ENCODE measurements around the gene CCDC40.
A peak's percentile ranks its signal among the peaks of the same experiment; 100 is the strongest.
"Not testable (repeated sequence)": the region's sequence is repeated elsewhere in the genome, so short reads cannot be mapped to it uniquely, and the experiment has no call there.

CCDC40 gene

GRCh38 chr17:80035937-80036714 is at the start of gene CCDC40:
CCDC40 (plus strand) TSS chr17:80036642; CDS start chr17:80036663, 21 bp downstream.
- DNase-seq (ENCODE audit: low spot score) = peak; percentile 96

GRCh38 chr17:79987187-79987934 is 49.1 kb upstream of the CCDC40 start:
- no peak for DNase-seq (ENCODE audit: low spot score)

- no peak for DNase-seq (ENCODE audit: low spot score)
These were observed 48.6 kb upstream of the CCDC40 start for GRCh38 chr17:79987935-79988184.

- DNase-seq (ENCODE audit: low spot score) = peak; percentile 86
These were observed 48.1 kb upstream of the CCDC40 start for GRCh38 chr17:79988185-79988971.

GRCh38 chr17:79989106-79989835 is 47.2 kb upstream of the CCDC40 start:
- no peak for DNase-seq (ENCODE audit: low spot score)

- DNase-seq (ENCODE audit: low spot score) = no peak
These were observed 46.3 kb upstream of the CCDC40 start for GRCh38 chr17:79990051-79990592.

- no peak for DNase-seq (ENCODE audit: low spot score)
These were observed 45.7 kb upstream of the CCDC40 start for GRCh38 chr17:79990704-79991103.

GRCh38 chr17:79991140-79991923 is 45.1 kb upstream of the CCDC40 start:
- peak; percentile 95 for DNase-seq (ENCODE audit: low spot score)

GRCh38 chr17:79991924-79992648 is 44.4 kb upstream of the CCDC40 start:
- no peak for DNase-seq (ENCODE audit: low spot score)

- no peak for DNase-seq (ENCODE audit: low spot score)
These were observed 43.6 kb upstream of the CCDC40 start for GRCh38 chr17:79992649-79993389.

GRCh38 chr17:79993390-79994227 is 42.8 kb upstream of the CCDC40 start:
- peak; percentile 92 for DNase-seq (ENCODE audit: low spot score)

GRCh38 chr17:79994228-79994569 is 42.2 kb upstream of the CCDC40 start:
- not testable (repeated sequence) for DNase-seq (ENCODE audit: low spot score)

GRCh38 chr17:79994602-79995001 is 41.8 kb upstream of the CCDC40 start:
- no peak for DNase-seq (ENCODE audit: low spot score)

- no peak for DNase-seq (ENCODE audit: low spot score)
These were observed 40.7 kb upstream of the CCDC40 start for GRCh38 chr17:79995696-79996095.

- DNase-seq (ENCODE audit: low spot score) = no peak
These were observed 40.2 kb upstream of the CCDC40 start for GRCh38 chr17:79996291-79996690.

GRCh38 chr17:79997011-79997660 is 39.3 kb upstream of the CCDC40 start:
- no peak for DNase-seq (ENCODE audit: low spot score)

GRCh38 chr17:80000136-80000535 is 36.3 kb upstream of the CCDC40 start:
- DNase-seq (ENCODE audit: low spot score) = no peak

All from AG20443 (cell line).